ENCODE measurements around the gene AFAP1.

Gene AFAP1

DNA sequence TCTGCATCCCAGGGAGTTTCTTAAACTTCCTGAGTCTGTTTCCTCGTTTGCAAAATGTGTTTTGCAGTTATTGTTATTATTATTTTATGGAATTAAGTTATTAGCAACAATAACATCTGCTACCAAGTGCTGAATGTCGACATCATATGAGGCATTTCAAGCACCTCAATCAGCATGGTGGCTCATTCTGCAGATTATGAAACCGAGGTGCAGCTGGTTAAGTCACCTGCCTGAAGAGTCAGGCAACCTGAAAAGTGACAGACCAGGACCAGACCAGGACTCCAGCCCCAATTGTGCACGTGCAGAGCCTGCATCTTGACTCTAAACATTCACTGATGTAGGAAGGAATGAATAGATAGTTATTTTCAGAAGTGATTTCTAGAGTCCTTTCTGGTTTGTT lies 99.8 kb downstream of the AFAP1 start:
- DNase-seq: no peak

GRCh38 chr4:7838136-7838782 lies 101.4 kb downstream of the AFAP1 start:
- no peak for DNase-seq

DNA sequence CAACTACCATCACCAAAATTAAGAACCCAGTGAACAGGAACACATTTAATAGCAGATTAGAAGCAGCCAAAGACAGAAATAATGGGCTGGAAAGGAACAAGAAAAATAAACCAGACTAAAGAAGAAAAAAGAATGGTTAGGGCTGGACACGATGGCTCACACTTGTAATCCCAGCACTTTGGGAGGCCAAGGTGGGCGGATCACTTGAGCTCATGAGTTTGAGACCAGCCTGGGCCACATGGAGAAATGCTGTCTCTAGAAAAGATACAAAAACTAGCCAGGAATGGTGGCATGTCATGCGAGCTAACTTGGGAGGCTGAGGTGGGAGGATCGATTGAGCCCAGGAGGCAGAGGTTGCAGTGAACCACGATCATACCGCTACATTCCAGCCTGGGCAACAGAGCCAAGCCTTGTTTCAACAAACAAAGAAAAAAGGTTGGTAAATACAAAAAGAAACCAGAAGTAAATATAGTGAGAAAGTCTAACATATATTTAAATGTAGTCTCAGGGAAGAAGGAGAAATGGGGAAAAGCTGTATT lies 102.0 kb downstream of the AFAP1 start:
- DNase-seq: no peak

DNA sequence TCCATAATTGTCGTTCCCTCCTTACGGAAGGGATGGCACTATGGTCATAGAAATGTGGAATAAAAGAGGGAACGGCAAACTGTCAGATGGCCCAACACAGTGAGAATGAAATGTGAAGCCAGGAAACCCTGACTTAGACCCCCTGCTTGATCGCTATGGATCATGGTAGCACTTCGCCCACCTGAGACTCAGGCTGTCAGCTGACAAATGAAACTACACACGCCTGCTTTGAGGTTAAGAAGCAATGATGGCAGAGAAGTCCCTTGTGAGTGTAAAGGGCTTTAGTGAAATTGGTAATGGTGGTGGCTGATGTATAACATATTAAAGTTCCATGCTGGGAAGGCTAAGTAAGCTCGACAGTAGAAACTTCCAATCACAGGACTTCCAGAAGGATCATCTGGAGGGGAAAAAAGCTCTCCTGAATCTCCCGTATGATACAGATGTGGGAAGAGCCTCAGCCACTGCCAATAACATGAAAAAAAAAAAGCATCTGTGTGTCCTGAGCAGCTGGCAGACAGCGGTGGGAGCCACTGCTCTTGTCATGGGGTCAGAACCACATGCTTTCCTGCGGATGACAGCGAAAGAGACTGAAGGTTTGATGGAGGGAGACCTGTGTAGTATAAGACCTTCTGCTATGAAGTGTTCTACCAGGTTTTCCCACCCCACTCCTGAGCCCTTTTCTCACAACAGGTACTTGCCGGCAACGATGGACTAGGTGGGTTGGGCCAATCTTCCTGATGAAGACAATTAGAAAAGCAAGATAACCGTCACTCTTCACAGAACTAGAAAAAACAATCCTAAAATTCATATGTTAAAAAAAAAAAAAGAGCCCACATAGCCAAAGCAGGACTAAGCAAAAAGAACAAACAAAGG lies 107.6 kb downstream of the AFAP1 start:
- no peak for DNase-seq

DNA sequence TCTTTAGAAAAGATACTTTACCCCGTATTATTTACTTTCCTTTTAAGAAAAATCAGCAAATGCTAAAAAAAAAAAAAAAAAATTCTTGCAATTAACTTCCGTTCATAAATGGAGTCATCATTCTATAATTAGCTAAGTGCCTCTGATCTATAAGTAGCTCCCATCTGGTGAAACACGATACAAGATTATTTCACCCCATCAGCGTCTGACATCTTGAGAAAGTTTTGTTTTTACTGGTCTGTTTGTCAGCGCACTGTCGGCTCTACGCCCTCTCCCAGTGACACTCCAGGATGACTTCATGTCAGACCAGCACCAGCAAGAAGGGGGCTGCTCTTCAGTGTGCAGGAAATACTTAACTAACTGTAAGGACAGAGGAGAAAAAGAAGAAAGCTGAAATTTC lies 108.3 kb downstream of the AFAP1 start:
- DNase-seq: peak; percentile 4

- no peak for DNase-seq
Observed at GRCh38 chr4:7830747-7831146, 108.9 kb downstream of the AFAP1 start.

- peak; percentile 5 for DNase-seq
Observed at GRCh38 chr4:7829652-7830580, 109.7 kb downstream of the AFAP1 start.

DNA sequence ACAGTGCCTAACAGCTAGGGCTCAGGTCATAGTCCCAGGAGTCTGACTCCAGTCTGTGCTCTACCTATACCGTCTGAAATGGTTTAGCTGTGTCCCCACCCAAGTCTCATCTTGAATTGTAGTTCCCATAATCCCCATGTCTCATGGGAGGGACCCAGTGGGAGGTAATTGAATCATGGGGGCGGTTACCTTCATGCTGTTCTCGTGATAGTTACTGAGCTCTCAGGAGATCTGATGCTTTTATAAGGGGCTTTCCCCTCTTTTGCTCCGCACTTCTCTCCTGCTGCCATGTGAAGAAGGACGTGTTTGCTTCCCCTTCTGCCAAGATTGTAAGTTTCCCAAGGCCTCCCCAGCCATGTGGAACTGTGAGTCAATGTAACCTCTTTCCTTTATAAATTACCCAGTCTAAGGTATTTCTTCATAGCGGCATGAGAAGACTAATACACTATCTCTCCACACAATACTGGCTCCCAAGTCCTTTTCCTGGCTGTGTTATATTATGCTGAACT lies 110.8 kb downstream of the AFAP1 start:
- peak; percentile 25 for DNase-seq

GRCh38 chr4:7828011-7828720 lies 111.5 kb downstream of the AFAP1 start:
- peak; percentile 86 for DNase-seq

DNA sequence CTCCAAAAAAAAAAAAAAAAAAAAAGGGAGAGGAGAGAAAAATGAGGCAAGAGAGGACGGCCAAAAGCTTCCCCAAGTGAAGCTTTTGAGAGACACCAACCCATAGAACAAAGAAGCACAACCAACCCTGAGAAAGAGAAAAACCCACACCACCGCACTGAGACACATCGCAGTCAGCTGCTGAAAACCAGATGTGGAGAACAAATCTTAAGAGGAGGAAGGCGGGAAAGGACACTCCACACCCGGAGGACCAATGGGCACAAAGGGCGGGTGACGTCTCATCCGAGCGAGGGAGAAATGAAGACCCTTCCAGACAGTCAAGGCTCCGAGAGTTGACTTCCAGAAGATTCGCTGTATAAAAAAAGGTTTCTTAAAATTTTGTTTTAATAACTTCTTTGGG lies 112.1 kb downstream of the AFAP1 start:
- no peak for DNase-seq

GRCh38 chr4:7826909-7827306 lies 112.8 kb downstream of the AFAP1 start:
- no peak for DNase-seq

DNA sequence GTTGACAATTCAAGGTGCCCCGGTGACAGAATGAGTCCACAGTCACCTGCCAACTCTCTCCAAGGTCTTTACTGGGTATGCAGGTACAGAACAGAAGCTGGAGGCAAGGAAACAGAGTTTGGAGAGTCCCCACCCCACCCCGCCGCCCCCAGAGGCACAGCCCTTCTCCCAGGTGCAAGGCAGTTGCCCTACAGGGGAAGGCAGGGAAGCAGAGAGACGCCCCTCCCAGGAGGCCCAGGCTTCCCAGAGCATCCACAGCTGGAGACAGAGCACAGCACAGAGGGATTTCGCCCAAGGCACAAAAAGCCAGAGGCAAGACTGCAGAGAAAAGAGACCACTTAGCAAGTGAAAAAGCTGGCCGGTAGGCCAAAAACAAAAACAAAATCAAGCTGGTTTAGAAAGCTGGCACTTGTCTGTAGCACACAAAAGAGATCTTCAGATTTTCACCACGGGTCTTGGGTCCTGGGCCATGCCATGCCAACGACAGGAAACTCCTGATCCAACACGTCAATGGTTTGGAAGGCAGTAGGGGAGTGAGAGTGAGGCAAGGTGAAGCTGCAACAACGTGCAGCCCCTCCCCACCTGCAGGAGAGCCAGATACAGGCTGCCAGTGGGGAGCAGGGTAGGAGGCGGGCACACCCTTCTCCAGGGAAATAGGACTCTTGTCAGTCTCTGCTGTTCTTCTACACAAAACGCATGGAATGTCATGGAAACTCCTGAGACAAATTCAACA lies 113.3 kb downstream of the AFAP1 start:
- no peak for DNase-seq

GRCh38 chr4:7824218-7824617 lies 115.4 kb downstream of the AFAP1 start:
- DNase-seq: no peak

GRCh38 chr4:7823416-7823824 lies 116.2 kb downstream of the AFAP1 start:
- DNase-seq: no peak

DNA sequence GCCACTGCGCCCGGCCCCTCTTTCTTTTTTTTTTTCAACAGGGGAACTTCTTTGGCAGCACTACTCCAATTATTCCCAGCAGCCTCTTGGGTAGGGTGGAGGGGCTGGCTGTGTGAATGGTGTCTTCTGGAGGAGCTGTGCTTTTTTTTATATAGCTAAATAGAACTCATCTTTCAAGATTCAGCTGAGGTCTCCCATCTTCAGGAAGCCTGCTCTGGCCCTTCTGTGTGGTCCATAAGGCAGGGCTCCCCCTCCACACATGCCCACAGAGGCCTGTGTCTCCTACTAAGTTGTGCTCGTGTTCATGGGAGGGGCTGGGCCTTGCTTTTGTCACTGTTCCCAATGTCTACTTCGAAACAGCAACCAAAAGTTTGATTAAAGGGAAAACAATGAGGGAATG lies 116.8 kb downstream of the AFAP1 start:
- DNase-seq: no peak

DNA sequence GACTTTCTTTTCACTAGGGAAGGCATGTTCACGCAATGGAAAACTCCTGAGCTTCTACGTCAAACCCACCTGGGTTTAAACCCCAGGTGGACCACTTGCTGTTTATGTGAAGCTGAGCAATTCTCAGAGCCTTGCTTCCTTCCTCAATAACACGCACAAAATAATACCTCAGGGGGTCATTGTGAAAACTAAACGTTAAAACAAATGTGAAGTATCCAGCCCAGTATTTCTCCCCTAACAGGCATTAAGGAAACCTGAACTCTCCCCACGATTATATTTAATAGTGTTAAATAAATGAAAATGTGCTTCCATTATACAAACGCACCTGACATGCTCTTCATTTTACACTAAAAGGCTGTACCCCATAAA lies 117.5 kb downstream of the AFAP1 start:
- no peak for DNase-seq

- no peak for DNase-seq
Observed at GRCh38 chr4:7821245-7822136, 118.2 kb downstream of the AFAP1 start.

- no peak for DNase-seq
Observed at GRCh38 chr4:7820031-7820818, 119.4 kb downstream of the AFAP1 start.

DNA sequence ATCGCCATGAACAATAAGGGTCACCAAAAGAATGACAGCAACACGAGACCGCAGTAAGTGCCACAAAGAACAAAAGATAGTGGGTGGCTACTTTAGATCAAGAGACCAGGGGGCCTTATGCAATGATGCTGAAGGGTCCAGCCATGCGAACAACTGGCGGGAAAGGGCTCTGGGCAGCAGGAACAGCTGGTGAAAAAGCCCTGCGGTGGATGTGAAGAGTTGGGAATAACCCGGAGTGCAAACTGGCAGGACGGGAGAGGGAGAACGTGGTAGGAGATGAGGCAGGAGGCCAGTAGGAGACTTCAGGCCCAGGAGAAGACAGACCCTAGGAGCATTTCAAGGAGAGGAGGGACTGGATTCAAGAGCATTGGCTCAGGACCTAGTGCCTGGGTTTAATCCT lies 120.2 kb downstream of the AFAP1 start:
- DNase-seq: no peak
